Thoracic aorta (tissue), 2 donors: Measurements from ENCODE around the gene OR7A10. TPM values are rescaled to one million over a fixed set of nuclear protein-coding genes. Genes with fewer than 3 reads are reported as not detected.

ENCODE experiments used
- ATAC-seq: fragments of 150-250 bp; one replicate; pipeline ENCODE4 v1.8.0; 2017; ENCODE audit warnings: low read depth; ENCODE audit not compliant: insufficient number of reproducible peaks, low FRiP score
- DNase-seq: peaks from one replicate; pipeline ENCODE4 v3.0.0-alpha.2; 2020; ENCODE audit warnings: low spot score
- H3K27ac ChIP-seq, 2 donors: fragments of 200-600 bp; sonication (generic); 1 replicate in 1 of 2; 2 replicates in 1 of 2; pipeline ENCODE4 v1.5.1; 2016; ENCODE audit warnings: mild to moderate bottlenecking in 2 of 2, moderate library complexity in 2 of 2
- H3K27me3 ChIP-seq: fragments of 200-600 bp; sonication (generic); replicated peaks from 2 replicates; pipeline ENCODE4 v1.6.0; 2016; ENCODE audit warnings: mild to moderate bottlenecking; ENCODE audit not compliant: insufficient read depth
- H3K36me3 ChIP-seq: fragments of 200-600 bp; sonication (generic); one replicate; pipeline ENCODE4 v1.5.1; 2016
- H3K4me1 ChIP-seq, 2 donors: fragments of 200-600 bp; sonication (generic); 1 replicate in 1 of 2; 2 replicates in 1 of 2; pipeline versions ENCODE4 v1.5.1 to v1.6.0; 2016; ENCODE audit warnings: low read depth in 2 of 2, mild to moderate bottlenecking in 1 of 2; ENCODE audit not compliant: control insufficient read depth in 1 of 2
- H3K4me3 ChIP-seq: fragments of 200-600 bp; sonication (generic); 2 replicates; pipeline ENCODE4 v1.5.1; 2016; ENCODE audit warnings: mild to moderate bottlenecking
- H3K9me3 ChIP-seq: fragments of 200-600 bp; sonication (generic); 2 replicates; pipeline ENCODE4 v1.5.1; 2016
- total RNA-seq, 2 donors: library from RNA; depleted of rRNA; stranded (reverse); fragments of >200 nt; gene quantifications; one replicate each; pipeline versions ENCODE4 v1.1.0 to v1.2.3, GENCODE V29; 2016
- TF ChIP-seq, protein P1 (sequence below): fragments of 200-600 bp; sonication (generic); IDR thresholded peaks from one replicate; pipeline ENCODE4 v1.5.1; 2019; ENCODE audit warnings: antibody characterized with exemption

The OR7A10 gene
- total RNA-seq, 2 donors from 2014 or later, result not detected

DNA sequence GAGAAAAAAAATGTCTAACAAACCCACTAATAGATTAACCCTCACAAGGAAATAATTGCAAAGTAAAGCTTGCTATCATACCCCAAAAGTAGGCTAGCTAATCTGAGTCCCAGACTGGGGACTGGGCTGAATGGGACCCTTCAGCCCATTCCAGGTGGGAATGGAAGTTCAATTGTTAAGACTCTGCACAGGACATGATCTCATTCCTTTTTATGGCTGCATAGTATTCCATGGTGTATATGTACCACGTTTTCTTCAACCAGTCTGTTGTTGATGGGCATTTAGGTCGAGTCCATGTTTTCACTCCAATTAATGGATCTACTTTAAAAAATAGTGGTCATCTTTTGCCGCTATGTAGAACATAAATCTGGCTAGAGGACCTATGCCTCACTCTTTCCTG lies 31.7 kb downstream of the OR7A10 start:
- Histone ChIP-seq H3K4me1 (no peaks in the 10 kb centered on the region), H3K36me3 (no peaks in the 10 kb centered on the region), H3K4me3 (no peak overlapping the region), H3K27me3 (no peaks in the 10 kb centered on the region), H3K27ac (no peak overlapping the region), H3K9me3 (no peaks in the 10 kb centered on the region)
- ATAC-seq (no peak), DNase-seq (no peak)
- TF ChIP-seq, protein P1, sequence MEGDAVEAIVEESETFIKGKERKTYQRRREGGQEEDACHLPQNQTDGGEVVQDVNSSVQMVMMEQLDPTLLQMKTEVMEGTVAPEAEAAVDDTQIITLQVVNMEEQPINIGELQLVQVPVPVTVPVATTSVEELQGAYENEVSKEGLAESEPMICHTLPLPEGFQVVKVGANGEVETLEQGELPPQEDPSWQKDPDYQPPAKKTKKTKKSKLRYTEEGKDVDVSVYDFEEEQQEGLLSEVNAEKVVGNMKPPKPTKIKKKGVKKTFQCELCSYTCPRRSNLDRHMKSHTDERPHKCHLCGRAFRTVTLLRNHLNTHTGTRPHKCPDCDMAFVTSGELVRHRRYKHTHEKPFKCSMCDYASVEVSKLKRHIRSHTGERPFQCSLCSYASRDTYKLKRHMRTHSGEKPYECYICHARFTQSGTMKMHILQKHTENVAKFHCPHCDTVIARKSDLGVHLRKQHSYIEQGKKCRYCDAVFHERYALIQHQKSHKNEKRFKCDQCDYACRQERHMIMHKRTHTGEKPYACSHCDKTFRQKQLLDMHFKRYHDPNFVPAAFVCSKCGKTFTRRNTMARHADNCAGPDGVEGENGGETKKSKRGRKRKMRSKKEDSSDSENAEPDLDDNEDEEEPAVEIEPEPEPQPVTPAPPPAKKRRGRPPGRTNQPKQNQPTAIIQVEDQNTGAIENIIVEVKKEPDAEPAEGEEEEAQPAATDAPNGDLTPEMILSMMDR, result no peak

- ATAC-seq (no peak), DNase-seq (no peak)
- no peaks in the 10 kb centered on the region for H3K27me3 ChIP-seq
- no peak overlapping the region for H3K27ac ChIP-seq
- H3K4me3 ChIP-seq, result no peak overlapping the region
- TF ChIP-seq, protein P1, result no peak
- H3K9me3 ChIP-seq, result no peaks in the 10 kb centered on the region
- no peaks in the 10 kb centered on the region for H3K4me1 ChIP-seq
- H3K36me3 ChIP-seq, result no peaks in the 10 kb centered on the region
These were observed 33.6 kb downstream of the OR7A10 start for GRCh38 chr19:14814982-14815652.

GRCh38 chr19:14809272-14810057 lies 39.3 kb downstream of the OR7A10 start:
- H3K36me3 ChIP-seq, result no peaks in the 10 kb centered on the region
- TF ChIP-seq, protein P1, result no peak
- DNase-seq (no peak), ATAC-seq (no peak)
- H3K27me3 ChIP-seq, result no peaks in the 10 kb centered on the region
- no peaks in the 10 kb centered on the region for H3K9me3 ChIP-seq
- no peak overlapping the region for H3K4me3 ChIP-seq
- H3K4me1 ChIP-seq, result no peaks in the 10 kb centered on the region
- no peak overlapping the region for H3K27ac ChIP-seq

GRCh38 chr19:14804765-14805164 lies 44.0 kb downstream of the OR7A10 start:
- Histone ChIP-seq H3K4me3 (no peak overlapping the region), H3K4me1 (no peaks in the 10 kb centered on the region), H3K27me3 (no peaks in the 10 kb centered on the region), H3K9me3 (no peaks in the 10 kb centered on the region), H3K36me3 (no peaks in the 10 kb centered on the region), H3K27ac (no peak overlapping the region)
- no peak for ATAC-seq
- TF ChIP-seq, protein P1, result no peak
- DNase-seq, result no peak

GRCh38 chr19:14798760-14799159 lies 50.0 kb downstream of the OR7A10 start:
- H3K36me3 ChIP-seq, result no peaks in the 10 kb centered on the region
- ATAC-seq, result no peak
- DNase-seq, result no peak
- H3K27ac ChIP-seq, result no peak overlapping the region
- no peaks in the 10 kb centered on the region for H3K27me3 ChIP-seq
- no peaks in the 10 kb centered on the region for H3K9me3 ChIP-seq
- H3K4me1 ChIP-seq, result no peaks in the 10 kb centered on the region
- H3K4me3 ChIP-seq, result no peak overlapping the region
- TF ChIP-seq, protein P1, result no peak
